GM12878 (cell line): ENCODE data around the gene KRTAP19-3. TPM values are rescaled to one million over a fixed set of nuclear protein-coding genes. Genes with fewer than 3 reads are reported as not detected.
"Not testable (repeated sequence)": the region's sequence is repeated elsewhere in the genome, so short reads cannot be mapped to it uniquely, and the experiment has no call there.

ENCODE experiments used
- ATAC-seq: fragments of 200-7000 bp; cut with Tn5 transposase; 3 replicates; pipeline ENCODE4 v1.9.1; 2020; ENCODE audit warnings: mild to moderate bottlenecking, moderate library complexity
- BruUV-seq: library from RNA; stranded (reverse); fragments of 400-500 nt; replicated peaks from 2 replicates; lab custom pipeline; 2021; lab: Mats Ljungman, UMichigan
- CTCF ChIA-PET: fragments of 300-600 bp; sonication (Branson Sonifier 250); formaldehyde crosslinking; extraction: SDS; loops from one replicate; lab custom pipeline; 2021; ENCODE audit warnings: inconsistent platforms; lab: Yijun Ruan, JAX
- POLR2A ChIA-PET: fragments of 350-600 bp; formaldehyde crosslinking; extraction: SDS; loops from one replicate; lab custom pipeline; 2021; ENCODE audit warnings: inconsistent platforms; lab: Charles Lee
- RAD21 ChIA-PET: fragments of 300-600 bp; sonication (Branson Sonifier 250); formaldehyde crosslinking; loops from one replicate; lab custom pipeline; 2023; ENCODE audit warnings: antibody characterized with exemption; ENCODE audit not compliant: unreplicated experiment; lab: Charles Lee
- SMC1A ChIA-PET: fragments of 300-600 bp; sonication (Branson Sonifier 250); formaldehyde crosslinking; loops from one replicate; lab custom pipeline; 2023; ENCODE audit not compliant: unreplicated experiment, uncharacterized antibody; lab: Charles Lee
- DNase-seq: peaks from one replicate; pipeline ENCODE4 v3.0.0-alpha.2; 2011; ENCODE audit warnings: low read depth, low spot score
- FAIRE-seq: peaks from 3 replicates; lab custom pipeline; 2011; peaks lifted over from hg19 to GRCh38; lab: Jason Lieb, UNC
- H2AFZ ChIP-seq: 2 replicates; pipeline ENCODE4 v1.6.0; 2011; ENCODE audit warnings: low read depth, low read length, control low read depth; ENCODE audit not compliant: control insufficient read depth
- H3K27ac ChIP-seq: 2 replicates; pipeline ENCODE4 v1.5.1; 2011; ENCODE audit warnings: control low read depth; ENCODE audit not compliant: control insufficient read depth, insufficient read depth
- H3K27me3 ChIP-seq, 2 experiments: replicated peaks in 1 of 2; 2 replicates each; pipeline versions ENCODE4 v1.6.0 to v1.6.1; 2011; ENCODE audit warnings: low read length in 1 of 2; ENCODE audit not compliant: control insufficient read depth in 2 of 2, insufficient read depth in 2 of 2
- H3K36me3 ChIP-seq, 2 experiments: 2 replicates each; pipeline ENCODE4 v1.5.1; 2011; ENCODE audit warnings: low read length in 1 of 2; ENCODE audit not compliant: control insufficient read depth in 2 of 2, insufficient read depth in 2 of 2
- H3K4me1 ChIP-seq: 2 replicates; pipeline ENCODE4 v1.6.1; 2011; ENCODE audit warnings: mild to moderate bottlenecking, low read length, moderate library complexity, mixed read lengths; ENCODE audit not compliant: control insufficient read depth, insufficient read depth
- H3K4me2 ChIP-seq: 2 replicates; pipeline ENCODE4 v1.6.0; 2011; ENCODE audit warnings: control low read depth; ENCODE audit not compliant: control insufficient read depth, insufficient read depth
- H3K4me3 ChIP-seq: fragments of 200-600 bp; sonication (generic); 2 replicates; pipeline ENCODE4 v1.5.1; 2016
- H3K79me2 ChIP-seq: 2 replicates; pipeline ENCODE4 v1.6.0; 2011; ENCODE audit warnings: low read length; ENCODE audit not compliant: control insufficient read depth, insufficient read depth
- H3K9ac ChIP-seq: 2 replicates; pipeline ENCODE4 v1.8.0; 2011; ENCODE audit warnings: low read length, control low read depth, mixed read lengths; ENCODE audit not compliant: control insufficient read depth, insufficient read depth
- H3K9me3 ChIP-seq: replicated peaks from 3 replicates; pipeline ENCODE4 v1.5.1; 2011; ENCODE audit warnings: mild to moderate bottlenecking, low read length; ENCODE audit not compliant: control insufficient read depth, insufficient read depth
- H4K20me1 ChIP-seq: 2 replicates; pipeline ENCODE4 v1.6.0; 2011; ENCODE audit not compliant: control insufficient read depth, insufficient read depth
- CTCF ChIP-seq, 3 experiments: IDR thresholded peaks in 2 of 3; conservative IDR thresholded peaks in 1 of 3; 2 replicates each; pipeline ENCODE4 v1.5.1; 2011; ENCODE audit warnings: low read depth in 3 of 3, low read length in 3 of 3, mild to moderate bottlenecking in 3 of 3, control low read depth in 2 of 3, moderate library complexity in 2 of 3, inconsistent platforms in 1 of 3, mixed read lengths in 1 of 3; ENCODE audit not compliant: control insufficient read depth in 2 of 3, insufficient read depth in 1 of 3; ENCODE audit errors: extremely low read depth in 1 of 3
- HDAC2 ChIP-seq: fragments of 200-600 bp; sonication (generic); IDR thresholded peaks from 2 replicates; pipeline ENCODE4 v1.6.1; 2017
- WGBS: methylation state at CpG from one replicate; pipeline ENCODE4 v1.1.6; 2016; ENCODE audit warnings: low lambda C conversion rate; ENCODE audit not compliant: insufficient replicate concordance, insufficient coverage; ENCODE audit errors: missing lambda C conversion rate; 5-methylcytosine and 5-hydroxymethylcytosine counted together
- in situ Hi-C: fragments of 300-500 bp; cut with MboI; formaldehyde crosslinking; loops from 9 replicates; pipeline ENCODE4 v1.14.3; 2018; ENCODE audit warnings: mixed read lengths
- intact Hi-C: fragments of 100-400 bp; cut with micrococcal nuclease; formaldehyde crosslinking; loops from one replicate; pipeline ENCODE4 v1.14.2; 2022; ENCODE audit not compliant: unreplicated experiment
- polyA plus RNA-seq, 11 experiments: library from polyadenylated mRNA; depleted of rRNA in 4 of 11; unstranded in 6 of 11; stranded (reverse) in 5 of 11; fragments of >200 nt; fragmentation: Nextera tagmentation in 4 of 11; fragmentation: Illumina TruSeq in 1 of 11; extraction: Ambion mirVana in 4 of 11; extraction: Trizol in 1 of 11; gene quantifications; 1 replicate in 1 of 11; 2 replicates in 10 of 11; pipeline versions ENCODE4 v1.2.1 to v1.2.3, GENCODE V29; 2011 to 2016; ENCODE audit warnings: inconsistent platforms in 2 of 11, missing spikeins in 2 of 11, low read depth in 1 of 11
- total RNA-seq, 4 experiments: library from RNA; depleted of rRNA in 3 of 4; stranded (reverse); fragments of >200 nt in 3 of 4; fragmentation: Illumina TruSeq in 1 of 4; extraction: Trizol in 1 of 4; gene quantifications; 2 replicates each; pipeline versions ENCODE4 v1.2.1 to v1.2.3, GENCODE V29; 2013 to 2021

KRTAP19-3 gene
- total and polyA plus RNA-seq, 10 of the 15 experiments (the other 5 are each of a cell fraction or from before 2014, with no cell fraction given) = not detected

GRCh38 chr21:30515681-30516080 lies 23.9 kb upstream of the KRTAP19-3 start (continued):
- no peak for TF ChIP-seq HDAC2

DNA sequence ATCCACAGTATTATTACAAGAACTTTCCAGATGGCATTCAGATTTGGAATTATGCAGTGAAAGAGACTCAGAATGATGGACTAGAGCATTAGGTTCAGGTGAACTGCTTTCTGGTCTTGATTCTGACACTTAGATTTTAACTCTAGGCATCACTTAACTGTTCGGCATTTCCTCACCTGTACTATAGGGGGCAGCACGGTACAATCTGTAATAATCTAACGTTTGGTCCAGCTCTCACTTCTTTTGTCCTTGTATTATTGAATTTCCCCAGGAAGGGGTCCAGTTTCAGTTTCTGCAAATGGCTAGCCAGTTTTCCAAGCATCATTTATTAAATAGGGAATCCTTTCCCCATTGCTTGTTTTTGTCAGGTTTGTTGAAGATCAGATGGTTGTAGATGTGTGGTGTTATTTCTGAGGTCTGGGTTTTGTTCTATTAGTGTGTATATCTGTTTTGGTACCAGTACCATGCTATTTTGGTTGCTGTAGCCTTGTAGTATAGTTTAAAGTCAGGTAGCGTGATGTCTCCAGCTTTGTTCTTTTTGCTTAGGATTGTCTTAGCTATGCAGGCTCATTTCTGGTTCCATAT lies 13.9 kb upstream of the KRTAP19-3 start:
- CTCF ChIA-PET = interaction anchor here (0.7 to 4.5 kb wide), 10 partner anchors 8 to 581 kb away, joined by 3 to 24 read pairs (median 3); partner anchors contain the start of genes KRTAP19-3 and KRTAP19-4
- H3K9ac ChIP-seq, POLR2A ChIA-PET, H3K27me3 ChIP-seq, in situ Hi-C loops, H3K79me2 ChIP-seq, H4K20me1 ChIP-seq, ATAC-seq, H2AFZ ChIP-seq, DNase-seq, H3K27ac ChIP-seq, H3K4me2 ChIP-seq, H3K9me3 ChIP-seq, BruUV-seq, H3K4me3 ChIP-seq, H3K4me1 ChIP-seq, FAIRE-seq, H3K36me3 ChIP-seq: not testable (repeated sequence)
- intact Hi-C loops = loop anchor here (2.0 to 10.0 kb wide), 2 partner anchors 61 to 581 kb away; partner anchors contain the start of gene KRTAP15-1
- TF ChIP-seq CTCF (IDR thresholded peaks at IDR 0.05 in 2 of 3, conservative IDR thresholded peaks at IDR 0.05 in 1 of 3; ENCODE audit: control insufficient read depth in 2 of 3, extremely low read depth in 1 of 3, insufficient read depth in 1 of 3, low read depth in 3 of 3, low read length in 3 of 3) = peak in 2 of 3 experiments; percentile 13 to 28; a peak in 2 of 6 replicates
- SMC1A ChIA-PET = interaction anchor here (0.7 to 2.1 kb wide), 7 partner anchors 11 to 272 kb away, joined by 3 to 8 read pairs (median 3); no protein-coding TSS in a partner anchor
- RAD21 ChIA-PET = interaction anchor here (1.2 to 1.4 kb wide), 3 partner anchors 35 to 579 kb away, joined by 3 to 5 read pairs (median 3); no protein-coding TSS in a partner anchor
- 12% methylated on average over 4 of the region's 4 CpGs for WGBS
